ENCODE data around the gene RPL26.
A peak's percentile ranks its signal among the peaks of the same experiment; 100 is the strongest.
"Not testable (repeated sequence)": the region's sequence is repeated elsewhere in the genome, so short reads cannot be mapped to it uniquely, and the experiment has no call there.

RPL26 gene

DNA sequence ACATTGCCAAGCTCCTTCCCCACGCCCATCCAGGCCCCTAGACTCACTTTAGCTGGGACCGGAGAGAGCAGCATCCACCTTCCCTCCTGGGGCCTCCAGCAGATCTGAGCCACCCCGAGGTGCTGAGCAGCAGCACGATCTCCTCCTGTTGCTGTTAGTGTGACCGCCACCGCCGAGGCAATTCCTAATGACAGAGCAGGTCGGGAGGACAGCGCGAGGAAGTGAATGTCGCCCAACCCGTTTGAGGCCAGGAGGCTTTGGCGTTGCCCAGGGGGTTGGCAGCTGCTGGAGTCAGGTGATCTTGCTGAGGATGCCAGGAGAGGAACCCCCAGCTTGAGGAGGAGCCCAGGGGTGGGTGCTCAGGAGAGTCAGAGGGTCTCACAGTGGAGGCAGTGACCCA is 14.6 kb upstream of the RPL26 start, which contains the start of gene RNF222:
Gene RNF222, minus strand, starts transcription at position 192 of the 400 bp plus-strand sequence. CDS start 4,366 bp downstream, outside the sequence.
- DNase-seq (ENCODE audit: low read depth in 2 of 3, low spot score in 2 of 3): no peak

DNA sequence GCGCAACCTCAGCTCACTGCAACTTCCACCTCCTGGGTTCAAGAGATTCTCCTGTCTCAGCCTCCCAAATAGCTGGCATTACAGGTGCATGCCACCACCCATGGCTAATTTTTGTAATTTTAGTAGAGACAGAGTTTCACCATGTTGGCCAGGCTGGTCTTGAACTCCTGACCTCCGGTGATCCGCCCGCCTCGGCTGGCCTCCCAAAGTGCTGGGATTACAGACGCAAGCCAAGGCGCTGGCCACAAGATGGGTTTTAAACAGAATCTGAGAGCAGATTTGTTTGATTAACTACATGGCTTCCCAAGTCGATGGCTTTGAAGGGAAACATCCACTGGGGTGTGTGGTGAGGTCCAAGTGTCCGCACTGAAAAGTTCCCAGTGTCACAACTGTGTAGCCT is 11.5 kb upstream of the RPL26 start:
- DNase-seq (ENCODE audit: low read depth in 2 of 3, low spot score in 2 of 3): not testable (repeated sequence)

DNA sequence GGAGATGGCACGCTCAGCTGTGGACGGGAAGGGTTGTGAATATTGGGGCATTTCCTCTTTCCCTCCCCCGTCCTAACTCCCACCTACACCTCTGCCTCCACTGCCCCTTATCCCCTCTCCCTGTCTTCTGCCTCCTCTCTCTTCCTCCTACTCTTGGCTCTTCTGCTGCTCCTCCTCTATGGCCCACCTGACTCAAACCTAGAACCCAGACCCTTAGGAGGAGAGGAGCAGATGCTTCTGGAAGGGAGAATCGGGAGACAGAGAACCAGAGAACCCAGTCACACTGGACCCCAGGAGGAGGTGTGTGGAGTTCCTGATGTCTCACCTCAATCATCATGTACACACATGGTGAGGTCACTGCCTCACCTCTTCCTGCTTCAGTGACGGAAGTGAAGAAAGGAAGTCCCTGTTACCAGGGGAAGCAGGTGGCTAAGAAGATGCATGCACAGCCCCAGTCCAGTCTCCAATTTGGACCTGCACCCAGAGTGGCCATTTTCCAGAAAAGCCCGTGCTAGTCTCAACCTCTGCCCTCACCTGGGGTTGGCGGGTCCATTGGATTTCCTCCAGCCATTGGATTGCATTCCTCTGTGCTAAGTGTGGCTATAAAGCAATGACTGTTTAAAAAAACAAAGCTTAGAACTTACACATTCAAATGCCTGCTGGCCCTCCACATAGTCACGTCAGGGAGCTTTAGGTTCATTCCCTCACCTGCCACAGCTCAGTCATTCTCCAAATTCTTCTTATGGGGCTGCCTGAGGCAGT is 10.7 kb upstream of the RPL26 start:
- DNase-seq (ENCODE audit: low read depth in 2 of 3, low spot score in 2 of 3): no peak

DNA sequence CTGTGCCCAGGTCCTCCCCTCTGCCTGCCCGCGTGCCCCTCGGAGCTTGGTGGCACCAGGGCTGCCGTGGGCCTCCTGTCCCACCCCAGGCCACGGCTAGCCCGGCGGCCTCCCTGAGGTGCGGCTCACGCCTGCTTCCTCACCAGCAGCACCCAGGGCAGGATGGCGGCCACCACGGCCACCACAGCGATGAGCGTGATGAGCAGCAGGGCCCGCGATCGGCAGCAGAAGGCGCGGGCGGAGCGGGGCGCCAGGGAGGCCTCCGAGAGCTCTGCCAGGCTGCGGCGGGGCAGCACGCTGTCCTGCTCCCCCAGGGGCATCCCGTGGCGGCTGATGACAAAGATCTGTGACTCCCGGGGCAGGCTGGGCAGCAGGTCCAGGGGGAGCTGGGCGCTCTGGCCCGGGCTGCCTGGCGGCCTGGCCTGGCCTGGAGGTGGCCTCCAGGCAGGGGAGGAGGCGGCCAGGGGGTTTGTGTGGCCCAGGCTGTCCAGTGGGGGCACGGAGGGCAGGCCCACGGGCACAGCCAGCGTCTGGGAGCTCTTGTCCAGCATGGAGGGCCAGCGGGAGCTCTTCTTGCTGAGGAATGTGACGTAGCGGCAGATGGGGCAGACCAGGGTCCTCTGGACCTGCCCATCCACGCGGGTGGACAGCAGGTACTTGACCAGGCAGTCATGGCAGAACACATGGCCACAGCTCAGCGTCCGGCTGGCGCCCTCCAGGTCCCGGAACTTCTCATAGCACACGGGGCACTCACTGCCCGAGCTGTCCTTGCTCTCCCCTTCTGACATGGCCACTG is 9.9 kb upstream of the RPL26 start:
- no peak for DNase-seq (ENCODE audit: low read depth in 2 of 3, low spot score in 2 of 3)

DNA sequence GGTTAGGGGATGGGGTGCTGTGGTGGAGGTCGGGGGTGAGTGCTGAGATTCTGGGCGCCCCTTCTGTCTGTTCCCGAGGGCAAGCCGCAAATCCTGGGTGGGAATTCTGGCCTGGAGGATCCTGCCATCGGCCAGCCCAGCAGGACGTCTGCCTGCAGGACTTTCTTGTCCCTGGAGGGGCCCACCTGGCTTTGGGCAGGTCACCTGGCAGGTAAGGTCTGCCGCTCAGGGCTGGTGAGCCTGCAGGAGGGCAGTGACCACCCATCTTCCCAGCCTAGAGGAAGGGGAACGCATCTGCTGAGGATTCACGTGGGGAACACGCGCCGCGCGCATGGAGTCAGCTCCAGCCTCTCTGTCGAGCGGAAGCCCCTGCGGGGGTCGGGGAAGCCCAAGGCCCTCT is 9.3 kb upstream of the RPL26 start:
- DNase-seq (ENCODE audit: low read depth in 2 of 3, low spot score in 2 of 3): no peak

DNA sequence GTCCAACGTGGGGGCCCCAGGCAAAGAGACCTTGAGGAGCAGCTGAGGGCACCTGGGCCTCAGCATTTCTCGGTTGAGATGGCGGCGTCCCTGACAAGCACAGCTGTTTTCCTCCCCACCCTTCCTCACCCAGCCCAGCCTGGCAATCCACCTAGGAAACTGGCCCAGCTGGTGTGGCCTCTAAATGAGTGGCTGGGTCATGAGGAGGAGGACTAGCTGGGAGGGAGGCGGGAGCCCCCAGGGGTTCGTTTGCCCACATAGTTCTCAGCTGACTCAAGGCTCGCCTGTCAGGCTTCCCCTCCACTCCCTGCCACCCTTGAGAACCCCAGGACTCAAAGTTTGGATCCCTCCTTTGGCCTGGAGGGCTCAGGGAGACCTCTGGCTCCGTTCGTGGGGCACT is 8.7 kb upstream of the RPL26 start:
- DNase-seq (ENCODE audit: low read depth in 2 of 3, low spot score in 2 of 3): no peak

DNA sequence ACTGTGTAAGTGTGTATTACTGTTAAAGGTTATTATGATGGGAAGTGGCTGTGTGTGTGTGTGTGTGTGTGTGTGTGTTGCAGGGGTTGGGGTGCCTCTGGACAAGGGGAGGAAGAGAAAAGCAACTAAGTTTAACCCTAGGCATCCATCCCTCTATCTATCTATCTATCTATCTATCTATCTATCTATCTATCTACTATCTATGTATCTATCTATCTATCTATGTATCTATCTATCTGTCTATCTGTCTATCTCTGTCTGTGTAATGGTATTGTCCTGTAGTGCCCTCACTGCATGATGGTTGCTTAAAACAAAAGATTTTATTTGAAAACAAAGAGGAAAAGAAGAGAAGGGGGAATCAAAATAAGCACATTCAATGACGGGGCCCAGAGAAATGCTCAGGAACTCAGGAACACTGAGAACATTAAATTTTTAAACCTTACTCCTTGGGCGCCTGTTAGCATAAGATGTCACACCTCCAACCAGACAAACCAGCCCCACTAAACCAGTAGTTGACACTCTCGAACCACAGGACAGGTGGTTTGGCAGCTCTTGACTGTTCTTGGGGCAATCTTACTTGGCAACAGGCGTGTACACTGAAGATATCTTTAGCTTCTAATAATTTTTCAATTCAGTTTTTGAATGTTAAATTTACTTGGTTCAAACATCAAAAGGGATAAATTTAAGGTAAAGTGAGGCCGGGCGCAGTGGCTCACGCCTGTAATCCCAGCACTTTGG is 5.1 kb upstream of the RPL26 start:
- no peak for DNase-seq (ENCODE audit: low read depth in 2 of 3, low spot score in 2 of 3)

DNA sequence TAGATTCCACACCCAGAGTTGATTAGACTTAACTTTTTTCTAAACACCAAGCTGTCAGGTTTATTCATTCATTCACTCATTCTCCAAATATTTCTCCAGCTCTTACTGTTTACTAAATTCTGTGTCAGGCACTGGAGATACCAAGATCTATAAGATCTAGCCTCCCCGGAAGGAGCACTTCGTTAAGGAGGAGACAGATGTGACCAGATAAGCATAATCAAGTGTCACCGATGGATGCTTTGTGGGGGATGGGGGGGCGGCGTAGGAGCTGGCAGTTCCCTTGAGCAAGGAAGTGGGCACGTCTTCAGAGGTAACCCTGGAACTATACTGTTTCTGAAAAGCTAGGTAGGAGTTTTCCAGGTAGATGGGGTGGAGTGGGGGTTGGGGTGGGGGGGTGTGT is 3.8 kb upstream of the RPL26 start:
- DNase-seq (ENCODE audit: low read depth in 2 of 3, low spot score in 2 of 3): no peak

DNA sequence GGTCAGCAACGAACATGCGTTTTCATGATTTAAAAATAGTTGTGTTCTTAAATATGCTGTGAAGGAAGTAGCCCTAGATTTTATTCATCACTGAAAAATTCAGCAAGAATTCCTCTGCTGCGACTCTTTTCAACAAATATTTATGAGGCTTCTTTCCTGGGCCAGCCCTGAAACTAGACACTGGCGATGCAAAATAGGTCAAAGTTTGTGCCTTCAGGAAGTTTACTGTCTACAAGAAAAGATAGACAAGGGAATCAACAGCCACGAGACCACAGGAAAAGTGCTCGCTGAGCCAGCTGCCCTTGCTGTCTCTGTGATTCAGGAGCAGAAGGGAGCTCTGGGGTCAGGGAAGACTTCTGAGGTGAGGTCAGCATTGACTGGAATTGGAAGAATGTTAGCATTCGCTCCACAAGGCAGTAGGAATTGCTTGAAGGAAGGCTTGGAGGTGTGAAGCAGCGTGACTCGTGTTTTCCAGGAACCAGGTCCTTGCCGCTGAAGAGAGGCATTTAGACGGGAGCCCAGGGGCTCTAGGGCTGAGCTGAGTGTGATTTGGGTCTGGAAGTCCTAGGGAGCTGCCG is 1.9 kb upstream of the RPL26 start:
- DNase-seq (ENCODE audit: low read depth in 2 of 3, low spot score in 2 of 3): no peak

DNA sequence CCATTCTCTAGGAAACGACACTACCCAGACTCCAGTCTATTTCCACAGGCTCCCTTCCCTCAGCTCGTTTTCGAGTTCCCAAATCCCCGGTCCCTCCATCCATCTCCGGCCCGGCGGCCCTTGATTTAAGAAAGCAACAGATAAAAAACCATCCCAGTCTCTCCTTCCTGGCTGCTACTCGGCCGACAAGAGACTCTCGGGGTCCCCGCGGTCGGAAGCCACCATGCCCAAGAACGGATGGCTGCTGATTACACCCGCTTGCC is 182 bp downstream of the RPL26 start:
- DNase-seq (ENCODE audit: low read depth in 2 of 3, low spot score in 2 of 3): no peak

DNA sequence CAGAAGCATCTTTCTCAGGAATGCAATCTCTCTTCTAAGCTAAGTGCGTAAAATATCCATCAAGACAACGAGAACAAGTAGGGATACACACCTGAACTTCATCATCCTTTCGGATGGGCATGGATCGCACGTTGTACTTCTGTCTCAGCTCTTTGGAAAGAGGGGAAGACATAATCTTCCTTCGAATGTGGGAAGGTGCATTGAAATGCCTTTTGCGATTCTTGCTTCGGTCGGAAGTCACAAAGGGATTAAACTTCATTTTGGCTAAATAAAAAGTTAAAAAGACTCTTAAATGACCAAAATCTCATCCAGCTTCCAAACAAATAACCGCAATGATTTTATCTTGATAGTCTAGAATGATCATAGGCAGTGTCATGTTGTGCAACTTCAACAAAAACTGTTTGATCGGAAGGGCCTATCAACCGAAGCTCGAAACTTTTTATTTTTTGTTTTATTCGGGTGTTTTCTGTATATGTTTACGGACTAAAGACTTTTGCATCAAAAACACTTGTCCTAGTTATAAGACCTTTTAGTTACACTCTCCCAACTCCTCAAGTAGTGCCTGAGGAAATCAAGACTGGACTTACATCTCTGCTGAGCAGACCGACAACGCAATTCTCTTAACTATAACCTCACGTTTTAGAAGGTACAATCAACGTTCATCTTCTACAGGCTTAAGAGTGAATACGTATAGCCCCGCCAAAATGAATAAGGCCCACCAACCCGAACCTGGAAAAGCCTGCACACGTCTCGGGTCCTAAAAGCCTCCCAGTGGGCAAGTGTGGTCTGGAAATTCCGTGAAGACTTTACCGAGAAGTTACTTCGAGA is 727 bp downstream of the RPL26 start:
- no peak for DNase-seq (ENCODE audit: low read depth in 2 of 3, low spot score in 2 of 3)

DNA sequence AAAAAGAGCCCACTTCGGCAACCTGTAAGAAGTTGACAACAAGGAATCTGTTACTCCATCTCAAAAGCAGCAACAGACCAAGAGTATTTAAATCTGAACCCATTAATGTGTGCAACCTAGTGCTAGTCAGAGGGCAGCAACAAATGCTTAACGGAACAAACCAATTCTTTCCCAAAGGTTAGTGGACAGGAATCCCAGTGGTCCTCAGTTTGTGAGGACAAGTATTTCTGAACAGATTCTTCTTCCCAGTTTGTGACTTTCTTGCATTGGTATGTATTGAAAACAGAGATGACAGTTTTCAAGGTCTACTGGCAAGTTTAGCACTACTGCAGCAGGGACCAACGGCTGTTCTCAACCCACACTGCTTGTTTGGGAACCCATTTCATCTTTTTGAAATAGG is 2.9 kb downstream of the RPL26 start:
- no peak for DNase-seq (ENCODE audit: low read depth in 2 of 3, low spot score in 2 of 3)

DNA sequence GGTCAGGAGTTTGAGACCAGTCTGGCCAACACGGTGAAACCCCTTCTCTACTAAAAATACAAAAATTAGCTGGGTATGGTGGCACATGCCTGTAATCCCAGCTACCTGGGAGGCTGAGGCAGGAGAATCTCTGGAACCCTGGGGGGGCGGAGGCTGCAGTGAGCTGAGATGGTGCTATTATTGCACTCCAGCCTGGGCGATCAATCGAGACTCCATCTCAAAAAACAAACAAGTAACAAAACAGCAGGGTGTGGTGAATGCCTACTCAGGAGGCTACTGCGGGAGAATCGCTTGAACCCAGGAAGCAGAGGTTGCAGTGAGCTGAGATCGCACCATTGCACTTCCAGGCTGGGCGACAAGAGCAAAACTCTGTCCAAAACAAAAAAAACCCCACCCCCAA is 4.9 kb downstream of the RPL26 start:
- not testable (repeated sequence) for DNase-seq (ENCODE audit: low read depth in 2 of 3, low spot score in 2 of 3)

DNA sequence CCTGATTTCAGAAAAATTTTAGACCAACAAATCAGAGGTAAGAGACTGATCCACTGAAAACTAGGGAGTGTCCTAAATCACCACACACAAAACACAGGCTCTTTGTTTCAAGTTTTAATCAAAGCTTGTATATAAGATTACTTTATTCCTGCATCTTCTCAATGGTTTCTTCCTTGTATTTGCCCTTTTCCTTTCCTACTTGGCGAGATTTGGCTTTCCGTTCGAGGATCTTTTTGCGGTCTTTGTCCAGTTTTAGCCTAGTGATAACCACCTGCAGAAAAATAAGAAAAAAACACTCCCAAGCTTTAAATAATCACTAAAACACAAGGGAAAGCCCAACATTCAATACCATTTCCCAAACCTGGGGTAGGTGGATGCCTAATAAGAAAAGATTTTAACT is 5.6 kb downstream of the RPL26 start:
- no peak for DNase-seq (ENCODE audit: low read depth in 2 of 3, low spot score in 2 of 3)

DNA sequence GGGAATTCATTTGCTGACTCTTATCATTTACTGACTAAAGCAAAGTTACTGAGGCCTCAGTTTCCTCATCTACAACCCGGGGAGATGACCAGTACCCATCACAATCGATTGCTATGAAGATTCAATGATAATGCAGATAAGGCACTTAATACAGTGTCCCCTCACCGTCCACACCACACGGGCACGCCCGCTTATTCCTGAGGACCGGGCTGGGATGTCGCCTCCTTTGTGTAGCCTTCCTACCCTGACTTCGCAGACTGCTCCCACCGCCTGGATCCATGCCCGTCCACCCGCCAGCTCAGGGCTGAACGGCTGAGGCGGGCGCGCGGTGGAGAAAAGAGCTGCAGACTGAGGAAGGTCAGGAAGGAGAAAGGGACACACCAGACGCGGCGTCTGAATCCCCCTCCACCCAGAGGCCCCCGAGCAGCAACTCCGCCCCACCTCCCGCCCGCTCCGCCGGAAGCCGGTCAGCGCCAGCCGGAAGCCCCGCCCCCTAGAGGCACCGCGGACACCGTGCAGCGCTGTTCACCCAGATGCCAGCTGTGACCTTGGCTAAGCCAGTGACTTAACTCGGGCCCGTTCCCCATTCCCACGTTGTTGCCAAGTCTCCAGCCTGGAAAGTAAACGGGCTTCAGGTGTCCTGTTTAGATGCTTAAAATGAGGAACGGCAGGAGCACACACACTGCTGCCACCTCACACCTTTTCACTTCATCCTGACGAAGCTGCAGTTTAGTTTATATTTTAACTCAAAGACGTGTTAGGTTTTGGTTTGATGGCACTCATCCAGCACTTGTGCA is 6.5 kb downstream of the RPL26 start, which contains the start of gene KRABD2:
Gene KRABD2, minus strand, starts transcription at position 434 of the 797 bp plus-strand sequence.
- DNase-seq (ENCODE audit: low read depth in 2 of 3, low spot score in 2 of 3): peak; percentile 83 to 90 (median 84)

DNA sequence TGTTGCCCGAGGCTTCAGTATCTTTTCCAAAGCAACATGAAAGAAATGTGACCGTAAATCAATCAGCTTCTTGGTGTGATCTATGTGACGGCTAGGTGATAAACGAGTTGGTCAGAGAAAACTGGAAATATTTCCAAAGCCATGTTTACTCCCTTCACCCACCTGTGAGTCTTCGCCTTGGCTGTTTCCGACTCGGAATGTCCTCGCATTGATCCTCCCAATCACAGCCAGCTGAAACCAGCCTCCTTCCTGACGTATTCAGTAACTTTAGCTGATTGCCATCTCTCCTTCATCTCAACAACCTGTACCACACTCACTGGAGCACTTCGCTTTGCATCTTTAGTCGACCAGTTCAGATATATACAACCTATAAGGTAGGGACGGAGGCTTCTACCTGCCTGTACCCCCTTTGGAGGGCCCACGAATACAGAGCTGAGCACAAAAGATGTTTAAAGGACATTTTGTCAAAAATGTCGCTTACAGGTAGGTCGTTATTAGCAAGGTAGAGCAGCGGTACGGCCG is 7.2 kb downstream of the RPL26 start:
- DNase-seq (ENCODE audit: low read depth in 2 of 3, low spot score in 2 of 3): no peak

DNA sequence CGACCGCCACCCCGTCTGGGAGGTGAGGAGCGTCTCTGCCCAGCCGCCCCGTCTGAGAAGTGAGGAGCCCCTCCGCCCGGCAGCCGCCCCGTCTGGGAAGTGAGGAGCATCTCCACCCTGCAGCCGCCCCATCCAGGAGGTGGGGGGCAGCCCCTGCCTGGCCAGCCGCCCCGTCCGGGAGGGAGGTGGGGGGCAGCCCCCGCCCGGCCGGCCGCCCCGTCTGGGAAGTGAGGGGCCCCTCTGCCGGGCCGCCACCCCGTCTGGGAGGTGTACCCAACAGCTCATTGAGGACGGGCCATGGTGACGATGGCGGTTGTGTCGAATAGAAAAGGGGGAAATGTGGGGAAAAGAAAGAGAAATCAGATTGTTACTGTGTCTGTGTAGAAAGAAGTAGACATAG is 9.1 kb downstream of the RPL26 start:
- not testable (repeated sequence) for DNase-seq (ENCODE audit: low read depth in 2 of 3, low spot score in 2 of 3)

DNA sequence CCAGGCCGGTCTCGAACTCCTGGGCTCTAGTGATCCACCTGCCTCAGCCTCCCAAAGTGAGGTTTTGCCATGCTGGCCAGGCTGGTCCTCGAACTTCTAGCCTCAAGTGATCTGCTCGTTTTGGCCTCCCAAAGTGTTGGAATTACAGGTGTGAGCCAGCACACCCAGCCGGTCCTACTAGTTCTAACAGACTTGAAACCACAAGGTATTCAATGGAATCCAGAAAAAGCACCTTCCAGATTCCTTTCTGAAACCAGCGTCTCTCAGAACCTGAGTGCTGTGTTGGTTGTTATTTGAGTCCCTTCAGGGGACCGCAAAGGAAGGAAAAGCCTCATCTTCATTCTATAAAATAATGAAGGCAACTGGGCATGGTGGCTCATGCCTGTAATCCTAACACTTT is 10.6 kb downstream of the RPL26 start:
- no peak for DNase-seq (ENCODE audit: low read depth in 2 of 3, low spot score in 2 of 3)

DNA sequence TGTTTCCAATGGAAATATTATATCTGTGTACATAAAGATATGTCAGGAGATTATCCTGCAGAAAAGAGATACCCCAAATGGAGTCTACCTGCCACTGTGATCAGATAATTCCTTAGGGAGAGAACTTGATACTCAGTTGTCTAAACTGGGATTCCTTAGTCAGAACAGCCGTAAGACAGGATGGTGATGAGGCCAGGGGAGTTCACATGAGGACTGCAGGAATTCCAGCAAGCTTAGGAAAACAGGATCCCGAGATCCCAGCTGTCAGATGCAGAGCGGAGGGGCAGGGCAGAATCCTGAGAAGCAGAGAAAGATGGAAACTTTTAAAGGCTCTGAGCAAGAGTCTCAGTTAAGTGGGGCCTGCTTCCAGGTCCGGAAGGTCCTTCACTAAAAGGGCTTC is 11.2 kb downstream of the RPL26 start:
- DNase-seq (ENCODE audit: low read depth in 2 of 3, low spot score in 2 of 3): no peak

DNA sequence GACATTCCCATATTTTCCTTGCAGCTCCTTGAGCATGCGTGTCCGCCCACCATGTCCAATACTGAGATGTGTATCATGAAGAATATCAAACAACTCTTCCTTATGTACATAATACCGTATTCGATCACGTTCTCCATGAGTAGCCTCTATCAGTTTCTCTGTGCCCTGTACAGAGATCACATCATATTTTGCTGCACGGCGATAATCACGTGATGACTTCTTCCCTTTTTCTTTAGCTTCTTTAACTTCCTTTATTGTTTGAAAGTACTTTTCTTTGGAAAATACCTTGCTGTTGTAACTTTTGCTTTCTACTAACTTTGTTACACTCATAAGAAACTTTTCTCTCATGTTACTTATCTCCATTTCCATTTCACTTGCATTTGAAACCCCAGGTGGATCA is 13.0 kb downstream of the RPL26 start:
- DNase-seq (ENCODE audit: low read depth in 2 of 3, low spot score in 2 of 3): no peak

All from activated CD8-positive, alpha-beta memory T cell treated with anti-CD3 and anti-CD28 coated beads for 48 hours (primary cell).